SK-N-SH (cell line): ENCODE measurements around the gene CA5A. TPM values are rescaled to one million over a fixed set of nuclear protein-coding genes. Genes with fewer than 3 reads are reported as not detected.

Source experiments
- CTCF ChIA-PET: fragments of 300-600, 350-600 bp; formaldehyde crosslinking; extraction: SDS; loops from one replicate; lab custom pipeline; 2021; lab: Yijun Ruan, JAX
- POLR2A ChIA-PET: fragments of 350-600 bp; sonication (Branson Sonifier 250); formaldehyde crosslinking; extraction: SDS; loops from one replicate; lab custom pipeline; 2020; ENCODE audit warnings: antibody characterized with exemption, inconsistent platforms; lab: Yijun Ruan, JAX
- DNase-seq: peaks from one replicate; pipeline ENCODE4 v3.0.0; 2012
- H2AFZ ChIP-seq: fragments of 200-600 bp; sonication (generic); 2 replicates; pipeline ENCODE4 v1.8.1; 2016; ENCODE audit warnings: antibody characterized with exemption, mild to moderate bottlenecking, low read depth
- H3F3A ChIP-seq: fragments of 200-600 bp; sonication (generic); replicated peaks from 2 replicates; pipeline ENCODE3; 2016; ENCODE audit warnings: antibody characterized with exemption, mild to moderate bottlenecking; ENCODE audit not compliant: insufficient read depth
- H3K27ac ChIP-seq, 2 experiments: fragments of 200-500 bp in 1 of 2; fragments of 200-600 bp in 1 of 2; sonication (Bioruptor generic) in 1 of 2; sonication (generic), shearing (Covaris generic) in 1 of 2; 2 replicates each; pipeline versions ENCODE4 v1.5.1 to v1.6.1; 2014 to 2016; ENCODE audit warnings: low read depth in 2 of 2, inconsistent platforms in 1 of 2, low read length in 1 of 2, mild to moderate bottlenecking in 1 of 2, mixed read lengths in 1 of 2
- H3K27me3 ChIP-seq: fragments of 200-600 bp; sonication (generic), shearing (Covaris generic); 2 replicates; pipeline ENCODE4 v1.6.1; 2016; ENCODE audit warnings: mixed run types; ENCODE audit not compliant: insufficient read depth
- H3K36me3 ChIP-seq, 2 experiments: fragments of 200-500 bp in 1 of 2; fragments of 200-600 bp in 1 of 2; sonication (Bioruptor generic) in 1 of 2; sonication (generic) in 1 of 2; replicated peaks in 1 of 2; 2 replicates each; pipeline versions ENCODE3 to v1.5.1; 2014 to 2016; ENCODE audit warnings: low read length in 1 of 2, mild to moderate bottlenecking in 1 of 2; ENCODE audit not compliant: insufficient read depth in 2 of 2, control insufficient read depth in 1 of 2
- H3K4me1 ChIP-seq, 2 experiments: fragments of 200-500 bp in 1 of 2; fragments of 200-600 bp in 1 of 2; sonication (Bioruptor generic) in 1 of 2; sonication (generic), shearing (Covaris generic) in 1 of 2; 2 replicates each; pipeline versions ENCODE4 v1.5.1 to v1.6.1; 2014 to 2016; ENCODE audit warnings: low read depth in 1 of 2, low read length in 1 of 2, mixed run types in 1 of 2; ENCODE audit not compliant: insufficient read depth in 2 of 2, control insufficient read depth in 1 of 2
- H3K4me2 ChIP-seq: fragments of 200-600 bp; sonication (generic), shearing (Covaris generic); 2 replicates; pipeline ENCODE4 v1.6.1; 2017; ENCODE audit warnings: mixed run types
- H3K4me3 ChIP-seq, 2 experiments: fragments of 200-500 bp in 1 of 2; fragments of 200-600 bp in 1 of 2; sonication (Bioruptor generic) in 1 of 2; sonication (generic), shearing (Covaris generic) in 1 of 2; 2 replicates each; pipeline versions ENCODE4 v1.5.1 to v1.8.1; 2014 to 2016; ENCODE audit warnings: low read depth in 2 of 2, inconsistent platforms in 1 of 2, low read length in 1 of 2, mild to moderate bottlenecking in 1 of 2, mixed read lengths in 1 of 2, moderate library complexity in 1 of 2
- H3K79me2 ChIP-seq: fragments of 200-600 bp; sonication (generic); 2 replicates; pipeline ENCODE4 v1.8.1; 2017; ENCODE audit warnings: mild to moderate bottlenecking; ENCODE audit not compliant: insufficient read depth
- H3K9ac ChIP-seq: fragments of 200-600 bp; sonication (generic); 2 replicates; pipeline ENCODE4 v1.6.1; 2017; ENCODE audit warnings: mixed run types
- H3K9me2 ChIP-seq: fragments of 200-600 bp; sonication (generic); 2 replicates; pipeline ENCODE4 v1.6.1; 2017; ENCODE audit warnings: mixed run types
- H3K9me3 ChIP-seq: fragments of 200-600 bp; sonication (generic); 2 replicates; pipeline ENCODE4 v1.6.1; 2017; ENCODE audit warnings: mixed run types, mild to moderate bottlenecking, moderate library complexity
- H4K20me1 ChIP-seq: fragments of 200-600 bp; sonication (generic); 2 replicates; pipeline ENCODE4 v1.6.1; 2017; ENCODE audit warnings: mild to moderate bottlenecking, mixed run types; ENCODE audit not compliant: insufficient read depth
- CHD2 ChIP-seq: fragments of 150-350 bp; IDR thresholded peaks from 2 replicates; pipeline ENCODE4 v1.6.1; 2018; ENCODE audit warnings: low read length; ENCODE audit not compliant: partially characterized antibody
- ELF1 ChIP-seq: IDR thresholded peaks from 2 replicates; pipeline ENCODE4 v1.4.0; 2012
- EZH2phosphoT487 ChIP-seq: fragments of 200-600 bp; sonication (generic); IDR thresholded peaks from 2 replicates; pipeline ENCODE4 v1.6.1; 2017; ENCODE audit warnings: low read depth, mixed run types, mild to moderate bottlenecking, antibody characterized with exemption, moderate library complexity, borderline replicate concordance
- GATA2 ChIP-seq: sonication (generic); formaldehyde crosslinking; IDR thresholded peaks from 2 replicates; pipeline ENCODE4 v1.5.0; 2020; ENCODE audit warnings: mild to moderate bottlenecking, missing genetic modification reagents
- JUND ChIP-seq: IDR thresholded peaks from 2 replicates; pipeline ENCODE4 v1.4.0; 2012
- MEF2A ChIP-seq: IDR thresholded peaks from 2 replicates; pipeline ENCODE4 v1.4.0; 2012; ENCODE audit warnings: low read depth, borderline replicate concordance
- MXI1 ChIP-seq: IDR thresholded peaks from 2 replicates; pipeline ENCODE4 v1.6.1; 2012; ENCODE audit warnings: mild to moderate bottlenecking, low read depth, low read length, improper control_type of control experiment
- NFIC ChIP-seq: IDR thresholded peaks from 2 replicates; pipeline ENCODE4 v1.4.0; 2012; ENCODE audit warnings: borderline replicate concordance
- NRF1 ChIP-seq: IDR thresholded peaks from 2 replicates; pipeline ENCODE4 v1.6.1; 2012; ENCODE audit warnings: low read depth, mild to moderate bottlenecking, low read length
- PBX3 ChIP-seq: IDR thresholded peaks from 2 replicates; pipeline ENCODE4; 2012
- POLR2AphosphoS5 ChIP-seq: IDR thresholded peaks from 2 replicates; pipeline ENCODE4 v1.6.1; 2012; ENCODE audit warnings: low read depth, low read length
- RXRA ChIP-seq: IDR thresholded peaks from 2 replicates; pipeline ENCODE4 v1.4.0; 2012; ENCODE audit warnings: low read depth, mild to moderate bottlenecking, borderline replicate concordance
- SMC3 ChIP-seq: IDR thresholded peaks from 2 replicates; pipeline ENCODE4 v1.6.1; 2012; ENCODE audit warnings: low read depth, low read length, improper control_type of control experiment
- TAF1 ChIP-seq: IDR thresholded peaks from 2 replicates; pipeline ENCODE4 v1.6.1; 2012; ENCODE audit warnings: low read depth, mild to moderate bottlenecking, low read length, moderate library complexity, borderline replicate concordance
- ZBTB33 ChIP-seq: IDR thresholded peaks from 2 replicates; pipeline ENCODE4 v1.4.0; 2012; ENCODE audit warnings: low read depth, borderline replicate concordance
- WGBS: methylation state at CpG from one replicate; pipeline ENCODE4 v1.1.6; 2017; ENCODE audit warnings: low lambda C conversion rate; 5-methylcytosine and 5-hydroxymethylcytosine counted together
- polyA plus RNA-seq, 3 experiments: library from polyadenylated mRNA; depleted of rRNA; stranded (reverse); fragments of >200 nt; gene quantifications; 2 replicates each; pipeline ENCODE4 v1.2.3, GENCODE V29; 2012
- TF ChIP-seq, protein P1 (sequence below): fragments of 200-600 bp; sonication (generic); IDR thresholded peaks from 2 replicates; pipeline ENCODE4 v1.6.1; 2017; ENCODE audit warnings: antibody characterized with exemption, mild to moderate bottlenecking, moderate library complexity
- TF ChIP-seq, protein P2 (sequence below): IDR thresholded peaks from 2 replicates; pipeline ENCODE4 v1.6.1; 2012; ENCODE audit warnings: mild to moderate bottlenecking, low read depth, low read length, moderate library complexity

The CA5A gene
- polyA plus RNA-seq, 1 of the 3 experiments (the other 2 are of a cell fraction): not detected

DNA sequence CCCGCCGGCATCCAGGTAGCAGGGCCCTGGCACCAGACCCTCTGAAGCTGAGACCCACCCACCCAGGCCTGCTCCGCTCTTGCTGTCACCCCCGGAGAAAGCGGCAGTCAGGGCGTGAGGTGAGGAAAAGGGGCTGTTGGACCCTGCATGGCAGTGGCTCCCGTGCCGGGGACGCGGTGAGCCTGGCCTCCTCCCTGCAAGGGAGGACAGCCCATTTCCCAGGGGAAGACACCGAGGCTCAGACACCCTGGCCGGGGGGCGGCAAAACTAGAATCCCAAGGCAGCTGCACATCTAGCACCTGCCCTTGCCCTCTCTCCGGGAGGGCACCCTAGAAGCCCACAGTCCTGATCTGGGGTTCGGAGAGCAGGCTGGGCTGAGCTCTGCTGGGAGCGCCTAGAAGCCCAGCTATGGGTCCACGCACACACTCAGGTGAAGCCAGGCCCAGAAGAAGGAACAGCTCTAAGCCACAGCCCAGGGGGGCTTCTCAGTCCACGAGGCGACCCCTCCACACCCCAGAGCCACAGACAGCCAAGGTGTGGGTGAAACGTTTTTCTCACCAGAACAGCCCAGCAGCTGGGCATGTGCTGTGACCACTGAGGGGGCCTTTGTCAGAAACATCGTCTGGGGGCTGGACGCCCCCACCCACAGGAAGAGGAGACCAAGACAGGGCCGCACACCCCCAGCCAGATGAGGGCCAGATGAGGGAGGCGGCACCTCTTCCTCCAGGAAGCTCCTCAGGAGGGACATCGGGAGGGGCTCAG, 89.4 kb downstream of the CA5A start:
- no peak for DNase-seq
- Histone ChIP-seq H3K9ac (no peak overlapping the region), H4K20me1 (peaks cover 27% of the 10 kb centered on the region), H3K9me2 (no peaks in the 10 kb centered on the region)
- POLR2A ChIA-PET: interaction anchor here (1.1 kb wide), 1 partner anchor 39 kb away, joined by 3 read pairs; no protein-coding TSS in a partner anchor
- TF ChIP-seq PBX3: no peak
- TF ChIP-seq TAF1: no peak
- TF ChIP-seq POLR2AphosphoS5: no peak
- TF ChIP-seq NRF1: no peak
- TF ChIP-seq, protein P1, sequence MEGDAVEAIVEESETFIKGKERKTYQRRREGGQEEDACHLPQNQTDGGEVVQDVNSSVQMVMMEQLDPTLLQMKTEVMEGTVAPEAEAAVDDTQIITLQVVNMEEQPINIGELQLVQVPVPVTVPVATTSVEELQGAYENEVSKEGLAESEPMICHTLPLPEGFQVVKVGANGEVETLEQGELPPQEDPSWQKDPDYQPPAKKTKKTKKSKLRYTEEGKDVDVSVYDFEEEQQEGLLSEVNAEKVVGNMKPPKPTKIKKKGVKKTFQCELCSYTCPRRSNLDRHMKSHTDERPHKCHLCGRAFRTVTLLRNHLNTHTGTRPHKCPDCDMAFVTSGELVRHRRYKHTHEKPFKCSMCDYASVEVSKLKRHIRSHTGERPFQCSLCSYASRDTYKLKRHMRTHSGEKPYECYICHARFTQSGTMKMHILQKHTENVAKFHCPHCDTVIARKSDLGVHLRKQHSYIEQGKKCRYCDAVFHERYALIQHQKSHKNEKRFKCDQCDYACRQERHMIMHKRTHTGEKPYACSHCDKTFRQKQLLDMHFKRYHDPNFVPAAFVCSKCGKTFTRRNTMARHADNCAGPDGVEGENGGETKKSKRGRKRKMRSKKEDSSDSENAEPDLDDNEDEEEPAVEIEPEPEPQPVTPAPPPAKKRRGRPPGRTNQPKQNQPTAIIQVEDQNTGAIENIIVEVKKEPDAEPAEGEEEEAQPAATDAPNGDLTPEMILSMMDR: no peak
- TF ChIP-seq NFIC: no peak
- no peak for TF ChIP-seq ELF1
- no peak for TF ChIP-seq CHD2
- no peak for TF ChIP-seq GATA2 (CRISPR knock-in tag)
- no peak for TF ChIP-seq JUND
- no peak for TF ChIP-seq MEF2A
- no peak for TF ChIP-seq RXRA
- no peak for TF ChIP-seq EZH2phosphoT487
- TF ChIP-seq, protein P2, sequence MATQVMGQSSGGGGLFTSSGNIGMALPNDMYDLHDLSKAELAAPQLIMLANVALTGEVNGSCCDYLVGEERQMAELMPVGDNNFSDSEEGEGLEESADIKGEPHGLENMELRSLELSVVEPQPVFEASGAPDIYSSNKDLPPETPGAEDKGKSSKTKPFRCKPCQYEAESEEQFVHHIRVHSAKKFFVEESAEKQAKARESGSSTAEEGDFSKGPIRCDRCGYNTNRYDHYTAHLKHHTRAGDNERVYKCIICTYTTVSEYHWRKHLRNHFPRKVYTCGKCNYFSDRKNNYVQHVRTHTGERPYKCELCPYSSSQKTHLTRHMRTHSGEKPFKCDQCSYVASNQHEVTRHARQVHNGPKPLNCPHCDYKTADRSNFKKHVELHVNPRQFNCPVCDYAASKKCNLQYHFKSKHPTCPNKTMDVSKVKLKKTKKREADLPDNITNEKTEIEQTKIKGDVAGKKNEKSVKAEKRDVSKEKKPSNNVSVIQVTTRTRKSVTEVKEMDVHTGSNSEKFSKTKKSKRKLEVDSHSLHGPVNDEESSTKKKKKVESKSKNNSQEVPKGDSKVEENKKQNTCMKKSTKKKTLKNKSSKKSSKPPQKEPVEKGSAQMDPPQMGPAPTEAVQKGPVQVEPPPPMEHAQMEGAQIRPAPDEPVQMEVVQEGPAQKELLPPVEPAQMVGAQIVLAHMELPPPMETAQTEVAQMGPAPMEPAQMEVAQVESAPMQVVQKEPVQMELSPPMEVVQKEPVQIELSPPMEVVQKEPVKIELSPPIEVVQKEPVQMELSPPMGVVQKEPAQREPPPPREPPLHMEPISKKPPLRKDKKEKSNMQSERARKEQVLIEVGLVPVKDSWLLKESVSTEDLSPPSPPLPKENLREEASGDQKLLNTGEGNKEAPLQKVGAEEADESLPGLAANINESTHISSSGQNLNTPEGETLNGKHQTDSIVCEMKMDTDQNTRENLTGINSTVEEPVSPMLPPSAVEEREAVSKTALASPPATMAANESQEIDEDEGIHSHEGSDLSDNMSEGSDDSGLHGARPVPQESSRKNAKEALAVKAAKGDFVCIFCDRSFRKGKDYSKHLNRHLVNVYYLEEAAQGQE: no peak
- TF ChIP-seq ZBTB33: no peak
- TF ChIP-seq MXI1: no peak
- no peak for TF ChIP-seq SMC3
- TF ChIP-seq, all 33 proteins: peak for 0
- peaks cover 0 to 28% of the 10 kb centered on the region in 2 experiments; a peak in 1 of 4 replicates for H3K4me1 ChIP-seq
- WGBS: 80% methylated on average over 10 of the region's 25 CpGs
- H3K27me3 ChIP-seq: no peaks in the 10 kb centered on the region
- peaks cover 4% of the 10 kb centered on the region for H3K79me2 ChIP-seq
- H3K9me3 ChIP-seq: no peaks in the 10 kb centered on the region
- peaks cover 3 to 33% of the 10 kb centered on the region in 2 experiments for H3K36me3 ChIP-seq
- H2AFZ ChIP-seq: no peak overlapping the region
- H3F3A ChIP-seq: no peaks in the 10 kb centered on the region
- H3K27ac ChIP-seq: no peak overlapping the region
- H3K4me2 ChIP-seq: no peak overlapping the region
- H3K4me3 ChIP-seq: no peak overlapping the region
- CTCF ChIA-PET: interaction anchor here (0.7 to 10.5 kb wide), 8 partner anchors 8 to 68 kb away, joined by 3 to 207 read pairs (median 4); partner anchors contain the start of gene SLC7A5
